Left ventricle myocardium inferior (tissue), 1 donor: ENCODE data around the gene AFM. TPM values are rescaled to one million over a fixed set of nuclear protein-coding genes. Genes with fewer than 3 reads are reported as not detected.

Experiments
- DNase-seq: peaks from one replicate; pipeline ENCODE4 v3.0.0-alpha.2; 2020
- H3K27ac ChIP-seq: fragments of 200-600 bp; replicated peaks from 2 replicates; pipeline ENCODE4 v1.8.0; 2021
- H3K27me3 ChIP-seq: fragments of 200-600 bp; 2 replicates; pipeline ENCODE4 v1.8.0; 2021; ENCODE audit warnings: low read depth
- H3K36me3 ChIP-seq: fragments of 200-600 bp; 2 replicates; pipeline ENCODE4 v1.8.0; 2021
- H3K4me1 ChIP-seq: fragments of 200-600 bp; 2 replicates; pipeline ENCODE4 v1.8.0; 2021
- H3K4me3 ChIP-seq: fragments of 200-600 bp; 2 replicates; pipeline ENCODE4 v1.8.0; 2021; ENCODE audit warnings: mild to moderate bottlenecking, moderate library complexity
- H3K9me3 ChIP-seq: fragments of 200-600 bp; replicated peaks from 2 replicates; pipeline ENCODE4 v1.8.0; 2021
- CTCF ChIP-seq: fragments of 200-600 bp; IDR thresholded peaks from 2 replicates; pipeline ENCODE4 v1.8.0; 2021; ENCODE audit warnings: antibody characterized with exemption, mild to moderate bottlenecking, borderline replicate concordance
- intact Hi-C: fragments of 100-400 bp; cut with micrococcal nuclease; formaldehyde crosslinking; loops from one replicate; pipeline ENCODE4 v1.11.0; 2022
- total RNA-seq: library from RNA; stranded (reverse); fragmentation: NEBNext Ultra II Directional; extraction: Animal tissue kit (Norgen Biotek cat#: 25700); gene quantifications from one replicate; pipeline ENCODE4 v1.2.1, GENCODE V29; 2021
- donor health status: DM: no; HTN: yes; CAD: no; lungs with severe emphysema.

The AFM gene
- total RNA-seq, 1 donor from 2014 or later = not detected

- Histone ChIP-seq H3K36me3 (no peaks in the 10 kb centered on the region), H3K27me3 (no peaks in the 10 kb centered on the region), H3K27ac (no peak overlapping the region), H3K9me3 (no peaks in the 10 kb centered on the region), H3K4me3 (no peak overlapping the region), H3K4me1 (no peaks in the 10 kb centered on the region)
- DNase-seq = no peak
- TF ChIP-seq CTCF = no peak
- intact Hi-C loops = no loop called here
Observed at GRCh38 chr4:73508651-73509050, 27.1 kb downstream of the AFM start.

GRCh38 chr4:73518340-73518739, 36.8 kb downstream of the AFM start:
- DNase-seq = no peak
- TF ChIP-seq CTCF = no peak
- Histone ChIP-seq H3K27ac (no peak overlapping the region), H3K36me3 (no peaks in the 10 kb centered on the region), H3K4me3 (no peak overlapping the region), H3K4me1 (no peaks in the 10 kb centered on the region), H3K27me3 (no peaks in the 10 kb centered on the region), H3K9me3 (no peaks in the 10 kb centered on the region)
- intact Hi-C loops = no loop called here

- Histone ChIP-seq H3K4me1 (no peaks in the 10 kb centered on the region), H3K9me3 (no peaks in the 10 kb centered on the region), H3K27me3 (no peaks in the 10 kb centered on the region), H3K36me3 (no peaks in the 10 kb centered on the region), H3K4me3 (no peak overlapping the region), H3K27ac (no peak overlapping the region)
- no peak for TF ChIP-seq CTCF
- intact Hi-C loops = no loop called here
- DNase-seq = no peak
Observed at GRCh38 chr4:73520821-73521220, 39.3 kb downstream of the AFM start.

- no peak for DNase-seq
Observed at GRCh38 chr4:73523126-73523525, 41.6 kb downstream of the AFM start.

GRCh38 chr4:73525611-73526010, 44.1 kb downstream of the AFM start:
- Histone ChIP-seq H3K4me1 (no peaks in the 10 kb centered on the region), H3K27ac (no peak overlapping the region), H3K9me3 (no peaks in the 10 kb centered on the region), H3K4me3 (no peak overlapping the region), H3K27me3 (no peaks in the 10 kb centered on the region), H3K36me3 (no peaks in the 10 kb centered on the region)
- intact Hi-C loops = no loop called here
- TF ChIP-seq CTCF = no peak
- DNase-seq = no peak

More at GRCh38 chr4:73523126-73523525, 41.6 kb downstream of the AFM start:
- H3K36me3 ChIP-seq = no peaks in the 10 kb centered on the region
- no peak overlapping the region for H3K4me3 ChIP-seq
- no peak for TF ChIP-seq CTCF
- H3K27ac ChIP-seq = no peak overlapping the region
- intact Hi-C loops = no loop called here
- no peaks in the 10 kb centered on the region for H3K27me3 ChIP-seq
- H3K9me3 ChIP-seq = no peaks in the 10 kb centered on the region
- no peaks in the 10 kb centered on the region for H3K4me1 ChIP-seq

GRCh38 chr4:73527196-73527595, 45.7 kb downstream of the AFM start:
- DNase-seq = no peak
- intact Hi-C loops = no loop called here
- Histone ChIP-seq H3K36me3 (no peaks in the 10 kb centered on the region), H3K27me3 (no peaks in the 10 kb centered on the region), H3K27ac (no peak overlapping the region), H3K9me3 (no peaks in the 10 kb centered on the region), H3K4me3 (no peak overlapping the region), H3K4me1 (no peaks in the 10 kb centered on the region)
- no peak for TF ChIP-seq CTCF
